Neural cell (in vitro differentiated cells): ENCODE measurements around the gene NOC2L. TPM values are rescaled to one million over a fixed set of nuclear protein-coding genes. Genes with fewer than 3 reads are reported as not detected.
A peak's percentile ranks its signal among the peaks of the same experiment; 100 is the strongest.

Source experiments
- H2AFZ ChIP-seq: fragments of 200-600, 300-800 bp; sonication (generic), shearing (Covaris generic); 2 replicates; pipeline ENCODE4 v1.6.0; 2014; ENCODE audit warnings: low read depth, mild to moderate bottlenecking, antibody characterized with exemption, low read length, moderate library complexity
- H3F3A ChIP-seq: fragments of 200-600 bp; shearing (Covaris generic); 2 replicates; pipeline ENCODE4 v1.6.1; 2016; ENCODE audit warnings: mild to moderate bottlenecking, moderate library complexity, mixed read lengths, antibody characterized with exemption, low read length; ENCODE audit not compliant: insufficient read depth, poor library complexity, severe bottlenecking
- H3K27ac ChIP-seq: fragments of 200-600, 300-800 bp; sonication (generic), shearing (Covaris generic); 2 replicates; pipeline ENCODE4 v1.5.1; 2014; ENCODE audit warnings: mild to moderate bottlenecking, low read length, moderate library complexity
- H3K27me3 ChIP-seq: fragments of 300-800, 200-600 bp; sonication (generic), shearing (Covaris generic); 2 replicates; pipeline ENCODE4 v1.6.0; 2014; ENCODE audit warnings: mild to moderate bottlenecking, low read depth, low read length, moderate library complexity; ENCODE audit not compliant: insufficient read depth
- H3K36me3 ChIP-seq: fragments of 300-800, 200-600 bp; sonication (generic), shearing (Covaris generic); 2 replicates; pipeline ENCODE4 v1.5.1; 2014; ENCODE audit warnings: mild to moderate bottlenecking, antibody characterized with exemption, low read length, moderate library complexity; ENCODE audit not compliant: insufficient read depth
- H3K4me2 ChIP-seq: fragments of 300-800, 200-600 bp; sonication (generic), shearing (Covaris generic); 2 replicates; pipeline ENCODE4 v1.6.0; 2014; ENCODE audit warnings: mild to moderate bottlenecking, low read length
- H3K4me3 ChIP-seq: fragments of 300-800, 200-600 bp; sonication (generic), shearing (Covaris generic); 2 replicates; pipeline ENCODE4 v1.5.1; 2014; ENCODE audit warnings: mild to moderate bottlenecking, low read length, moderate library complexity
- H3K79me2 ChIP-seq: fragments of 200-600 bp; shearing (Covaris generic); replicated peaks from 2 replicates; pipeline ENCODE4 v1.6.0; 2014; ENCODE audit warnings: mild to moderate bottlenecking, low read length, moderate library complexity; ENCODE audit not compliant: insufficient read depth
- H3K9ac ChIP-seq: fragments of 300-800, 200-600 bp; sonication (generic), shearing (Covaris generic); 2 replicates; pipeline ENCODE4 v1.6.1; 2016; ENCODE audit warnings: mild to moderate bottlenecking, low read length, mixed read lengths
- H3K9me2 ChIP-seq: fragments of 200-600 bp; shearing (Covaris generic); 2 replicates; pipeline ENCODE4 v1.6.1; 2016; ENCODE audit warnings: mild to moderate bottlenecking, low read length, mixed read lengths; ENCODE audit not compliant: insufficient read depth
- H3K9me3 ChIP-seq: fragments of 200-600, 300-800 bp; sonication (generic), shearing (Covaris generic); 2 replicates; pipeline ENCODE4 v1.6.1; 2016; ENCODE audit warnings: mild to moderate bottlenecking, mixed run types, low read length, moderate library complexity, mixed read lengths
- H4K20me1 ChIP-seq: fragments of 200-600 bp; shearing (Covaris generic); 2 replicates; pipeline ENCODE4 v1.6.1; 2016; ENCODE audit warnings: mild to moderate bottlenecking, mixed run types; ENCODE audit not compliant: insufficient read depth
- EP300 ChIP-seq: fragments of 450-650 bp; conservative IDR thresholded peaks from 2 replicates; pipeline ENCODE4 v1.6.1; 2014; ENCODE audit warnings: antibody characterized with exemption, mild to moderate bottlenecking, moderate library complexity; ENCODE audit not compliant: poor library complexity, severe bottlenecking
- EZH2 ChIP-seq: fragments of 200-600, 300-800 bp; shearing (Covaris generic), sonication (generic); IDR thresholded peaks from 2 replicates; pipeline ENCODE4 v1.6.1; 2014; ENCODE audit warnings: antibody characterized with exemption, low read length, borderline replicate concordance, mild to moderate bottlenecking; ENCODE audit not compliant: insufficient read depth, poor library complexity, severe bottlenecking
- MXI1 ChIP-seq: fragments of 450-650 bp; conservative IDR thresholded peaks from 2 replicates; pipeline ENCODE4 v1.6.1; 2014; ENCODE audit warnings: antibody characterized with exemption, mild to moderate bottlenecking; ENCODE audit not compliant: poor library complexity, severe bottlenecking
- POLR2AphosphoS5 ChIP-seq: IDR thresholded peaks from 2 replicates; pipeline ENCODE4 v1.6.1; 2012
- RAD21 ChIP-seq: fragments of 450-650 bp; conservative IDR thresholded peaks from 2 replicates; pipeline ENCODE4 v1.6.1; 2014; ENCODE audit warnings: antibody characterized with exemption, mild to moderate bottlenecking, moderate library complexity
- SMC3 ChIP-seq: fragments of 450-650 bp; conservative IDR thresholded peaks from 2 replicates; pipeline ENCODE4 v1.6.1; 2014; ENCODE audit warnings: antibody characterized with exemption, mild to moderate bottlenecking, moderate library complexity; ENCODE audit not compliant: poor library complexity
- TAF1 ChIP-seq: IDR thresholded peaks from 2 replicates; pipeline ENCODE4 v1.6.1; 2012; ENCODE audit warnings: low read depth
- polyA plus RNA-seq: library from polyadenylated mRNA; depleted of rRNA; stranded (reverse); fragments of >200 nt; gene quantifications from 2 replicates; pipeline ENCODE4 v1.2.3, GENCODE V29; 2014
- TF ChIP-seq, protein P1 (sequence below): IDR thresholded peaks from 2 replicates; pipeline ENCODE4 v1.6.1; 2012; ENCODE audit warnings: borderline replicate concordance
- TF ChIP-seq, protein P2 (sequence below): fragments of 450-650 bp; IDR thresholded peaks from 2 replicates; pipeline ENCODE4 v1.5.1; 2014; ENCODE audit warnings: antibody characterized with exemption, mild to moderate bottlenecking, moderate library complexity; ENCODE audit not compliant: poor library complexity, severe bottlenecking

Gene NOC2L
- polyA plus RNA-seq, 1 donor from 2014 or later: 77.2 TPM

DNA sequence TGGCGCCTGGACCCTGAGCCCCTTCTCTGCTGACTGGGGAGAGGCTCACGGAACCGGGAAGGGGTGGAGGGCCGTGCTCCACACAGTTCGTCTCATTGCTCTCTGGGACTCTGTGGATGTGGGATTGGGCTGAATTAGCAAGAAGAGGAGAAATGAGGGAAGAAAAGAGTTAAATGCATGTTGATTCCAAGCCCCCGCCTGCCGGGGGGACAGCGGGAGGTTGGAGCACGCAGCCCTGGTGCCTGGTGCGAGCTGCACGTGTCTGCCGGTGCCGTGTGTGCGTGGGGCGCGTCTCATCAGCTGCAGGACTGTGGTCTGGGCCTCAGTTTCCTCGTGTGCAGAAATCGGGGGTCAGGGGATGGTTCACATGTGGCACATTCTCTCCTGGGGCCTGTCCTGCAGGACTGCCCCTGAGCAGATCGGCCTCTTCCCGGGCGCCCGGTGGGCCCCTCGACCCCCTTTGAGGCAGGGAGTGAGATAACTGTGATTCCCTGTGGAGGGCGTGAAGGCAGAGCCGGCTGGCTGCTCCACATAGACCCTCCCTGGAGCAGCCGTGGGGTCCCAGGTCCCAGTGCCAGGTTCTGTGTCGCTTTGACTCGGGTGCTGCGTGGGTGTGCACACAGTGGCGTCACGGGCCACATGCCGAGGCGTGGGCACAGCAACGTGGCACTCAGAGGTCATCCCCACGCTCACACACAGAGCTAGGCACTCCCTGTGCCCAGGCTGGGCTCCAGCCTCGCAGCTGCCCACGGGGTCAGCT is 23.9 kb downstream of the NOC2L start:
- H3K4me2 ChIP-seq: no peak overlapping the region
- no peaks in the 10 kb centered on the region for H3K79me2 ChIP-seq

DNA sequence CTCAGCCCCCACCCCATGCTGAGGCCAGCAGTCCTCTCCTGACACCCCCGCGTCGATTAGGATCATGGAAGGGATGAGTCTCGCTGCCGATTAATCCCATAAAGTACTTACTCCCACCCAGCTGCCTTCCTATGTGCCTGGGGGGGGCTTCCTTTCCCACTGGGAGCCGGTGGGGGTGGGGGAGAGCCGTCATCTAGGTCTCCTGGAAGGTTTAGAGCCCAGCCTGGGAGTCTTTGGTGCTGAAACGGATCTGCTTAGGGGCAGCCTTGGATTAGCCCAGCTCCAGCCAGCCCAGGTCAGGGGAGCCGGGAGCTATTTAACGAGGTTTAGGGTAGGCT is 25.5 kb downstream of the NOC2L start:
- Histone ChIP-seq H3K4me3 (no peak overlapping the region), H3K9me3 (no peaks in the 10 kb centered on the region), H3K79me2 (no peaks in the 10 kb centered on the region), H4K20me1 (no peaks in the 10 kb centered on the region), H3K36me3 (no peaks in the 10 kb centered on the region), H3K9me2 (no peaks in the 10 kb centered on the region), H3K27ac (no peak overlapping the region), H2AFZ (no peak overlapping the region), H3K27me3 (peaks cover 49% of the 10 kb centered on the region), H3F3A (no peaks in the 10 kb centered on the region), H3K4me2 (no peak overlapping the region), H3K9ac (no peak overlapping the region)
- TF ChIP-seq EP300 (no peak), RAD21 (no peak), SMC3 (no peak), EZH2 (no peak), TAF1 (no peak), MXI1 (no peak), POLR2AphosphoS5 (no peak)
- TF ChIP-seq, protein P1, sequence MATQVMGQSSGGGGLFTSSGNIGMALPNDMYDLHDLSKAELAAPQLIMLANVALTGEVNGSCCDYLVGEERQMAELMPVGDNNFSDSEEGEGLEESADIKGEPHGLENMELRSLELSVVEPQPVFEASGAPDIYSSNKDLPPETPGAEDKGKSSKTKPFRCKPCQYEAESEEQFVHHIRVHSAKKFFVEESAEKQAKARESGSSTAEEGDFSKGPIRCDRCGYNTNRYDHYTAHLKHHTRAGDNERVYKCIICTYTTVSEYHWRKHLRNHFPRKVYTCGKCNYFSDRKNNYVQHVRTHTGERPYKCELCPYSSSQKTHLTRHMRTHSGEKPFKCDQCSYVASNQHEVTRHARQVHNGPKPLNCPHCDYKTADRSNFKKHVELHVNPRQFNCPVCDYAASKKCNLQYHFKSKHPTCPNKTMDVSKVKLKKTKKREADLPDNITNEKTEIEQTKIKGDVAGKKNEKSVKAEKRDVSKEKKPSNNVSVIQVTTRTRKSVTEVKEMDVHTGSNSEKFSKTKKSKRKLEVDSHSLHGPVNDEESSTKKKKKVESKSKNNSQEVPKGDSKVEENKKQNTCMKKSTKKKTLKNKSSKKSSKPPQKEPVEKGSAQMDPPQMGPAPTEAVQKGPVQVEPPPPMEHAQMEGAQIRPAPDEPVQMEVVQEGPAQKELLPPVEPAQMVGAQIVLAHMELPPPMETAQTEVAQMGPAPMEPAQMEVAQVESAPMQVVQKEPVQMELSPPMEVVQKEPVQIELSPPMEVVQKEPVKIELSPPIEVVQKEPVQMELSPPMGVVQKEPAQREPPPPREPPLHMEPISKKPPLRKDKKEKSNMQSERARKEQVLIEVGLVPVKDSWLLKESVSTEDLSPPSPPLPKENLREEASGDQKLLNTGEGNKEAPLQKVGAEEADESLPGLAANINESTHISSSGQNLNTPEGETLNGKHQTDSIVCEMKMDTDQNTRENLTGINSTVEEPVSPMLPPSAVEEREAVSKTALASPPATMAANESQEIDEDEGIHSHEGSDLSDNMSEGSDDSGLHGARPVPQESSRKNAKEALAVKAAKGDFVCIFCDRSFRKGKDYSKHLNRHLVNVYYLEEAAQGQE: no peak
- TF ChIP-seq, protein P2, sequence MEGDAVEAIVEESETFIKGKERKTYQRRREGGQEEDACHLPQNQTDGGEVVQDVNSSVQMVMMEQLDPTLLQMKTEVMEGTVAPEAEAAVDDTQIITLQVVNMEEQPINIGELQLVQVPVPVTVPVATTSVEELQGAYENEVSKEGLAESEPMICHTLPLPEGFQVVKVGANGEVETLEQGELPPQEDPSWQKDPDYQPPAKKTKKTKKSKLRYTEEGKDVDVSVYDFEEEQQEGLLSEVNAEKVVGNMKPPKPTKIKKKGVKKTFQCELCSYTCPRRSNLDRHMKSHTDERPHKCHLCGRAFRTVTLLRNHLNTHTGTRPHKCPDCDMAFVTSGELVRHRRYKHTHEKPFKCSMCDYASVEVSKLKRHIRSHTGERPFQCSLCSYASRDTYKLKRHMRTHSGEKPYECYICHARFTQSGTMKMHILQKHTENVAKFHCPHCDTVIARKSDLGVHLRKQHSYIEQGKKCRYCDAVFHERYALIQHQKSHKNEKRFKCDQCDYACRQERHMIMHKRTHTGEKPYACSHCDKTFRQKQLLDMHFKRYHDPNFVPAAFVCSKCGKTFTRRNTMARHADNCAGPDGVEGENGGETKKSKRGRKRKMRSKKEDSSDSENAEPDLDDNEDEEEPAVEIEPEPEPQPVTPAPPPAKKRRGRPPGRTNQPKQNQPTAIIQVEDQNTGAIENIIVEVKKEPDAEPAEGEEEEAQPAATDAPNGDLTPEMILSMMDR: no peak

More for the DNA sequence above, 23.9 kb downstream of the NOC2L start:
- no peaks in the 10 kb centered on the region for H3F3A ChIP-seq
- peak overlapping the region; percentile 26 for H3K9ac ChIP-seq
- H2AFZ ChIP-seq: no peak overlapping the region
- H3K36me3 ChIP-seq: no peaks in the 10 kb centered on the region
- no peaks in the 10 kb centered on the region for H3K9me3 ChIP-seq
- peaks cover 46% of the 10 kb centered on the region for H3K27me3 ChIP-seq
- H3K4me3 ChIP-seq: peak overlapping the region; percentile 34
- no peaks in the 10 kb centered on the region for H3K9me2 ChIP-seq
- H3K27ac ChIP-seq: no peak overlapping the region
- peak; percentile 22 for TF ChIP-seq MXI1
- TF ChIP-seq POLR2AphosphoS5: no peak
- no peaks in the 10 kb centered on the region for H4K20me1 ChIP-seq
